Duodenal mucosa (tissue), 2 donors: ENCODE data around the gene GNGT2.

Experiments used
- H3K27ac ChIP-seq: one replicate; pipeline ENCODE4 v1.7.0; 2013; ENCODE audit warnings: low read depth, low read length
- H3K27me3 ChIP-seq, 2 donors: one replicate each; pipeline ENCODE4 v1.7.0; 2013; ENCODE audit warnings: low read length in 2 of 2, control low read depth in 1 of 2; ENCODE audit not compliant: insufficient read depth in 2 of 2, control insufficient read depth in 1 of 2
- H3K36me3 ChIP-seq, 2 donors: one replicate each; pipeline ENCODE4 v1.7.0; 2013; ENCODE audit warnings: low read length in 2 of 2, control low read depth in 1 of 2; ENCODE audit not compliant: insufficient read depth in 2 of 2, control insufficient read depth in 1 of 2
- H3K4me1 ChIP-seq, 2 donors: one replicate each; pipeline ENCODE4 v1.7.0; 2013; ENCODE audit warnings: low read length in 2 of 2, control low read depth in 1 of 2; ENCODE audit not compliant: insufficient read depth in 2 of 2, control insufficient read depth in 1 of 2
- H3K4me3 ChIP-seq, 2 donors: one replicate each; pipeline ENCODE4 v1.7.0; 2013; ENCODE audit warnings: low read length in 2 of 2, low read depth in 1 of 2
- H3K9ac ChIP-seq, 2 donors: one replicate each; pipeline ENCODE4 v1.7.0; 2013; ENCODE audit warnings: low read length in 2 of 2, low read depth in 1 of 2
- H3K9me3 ChIP-seq, 2 donors: one replicate each; pipeline ENCODE4 v1.7.0; 2013; ENCODE audit warnings: low read length in 2 of 2, control low read depth in 1 of 2; ENCODE audit not compliant: control insufficient read depth in 1 of 2

Gene GNGT2

DNA sequence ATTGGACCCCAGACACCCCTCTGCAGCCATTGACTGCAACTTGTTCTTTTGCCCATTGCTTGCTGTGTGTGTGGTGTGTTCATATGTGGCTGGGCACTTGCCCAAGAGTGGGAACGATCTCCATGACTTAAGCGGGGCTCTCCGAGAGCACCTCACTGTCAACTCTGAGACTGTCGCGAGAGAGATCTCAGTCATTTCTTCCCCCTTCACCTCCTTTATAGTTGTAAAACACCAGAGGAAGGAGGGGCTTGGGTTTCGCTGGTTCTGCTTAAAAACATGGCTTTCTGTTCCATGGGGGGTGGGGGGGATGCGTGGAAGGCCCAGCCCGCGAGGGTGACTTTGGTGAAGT lies 12.8 kb upstream of the GNGT2 start:
- Histone ChIP-seq H3K9me3 (no peaks in the 10 kb centered on the region), H3K27ac (no peak overlapping the region), H3K36me3 (no peaks in the 10 kb centered on the region), H3K27me3 (peaks cover 19 to 48% of the 10 kb centered on the region in 2 donors), H3K4me1 (peaks cover 6 to 36% of the 10 kb centered on the region in 2 donors), H3K9ac (peak overlapping the region in 1 of 2 donors; percentile 32), H3K4me3 (peak overlapping the region in 1 of 2 donors; percentile 11)

DNA sequence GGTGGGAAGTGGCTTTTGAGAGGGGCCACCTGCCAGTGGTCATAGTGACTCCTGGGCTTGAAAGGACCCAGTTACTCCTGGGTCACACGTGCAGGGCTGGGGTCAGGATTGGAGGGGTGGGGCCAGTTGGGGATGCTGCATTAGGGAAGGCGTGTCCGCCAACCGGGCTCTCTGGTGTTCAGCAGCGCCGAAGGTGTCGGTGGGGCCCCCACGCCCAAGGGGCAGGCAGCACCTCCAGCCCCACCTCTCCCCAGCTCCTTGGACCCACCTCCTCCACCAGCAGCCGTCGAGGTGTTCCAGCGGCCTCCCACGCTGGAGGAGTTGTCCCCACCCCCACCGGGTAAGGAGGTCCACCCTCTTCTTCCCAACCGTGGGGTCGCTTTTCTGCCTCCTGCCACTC lies 9.6 kb upstream of the GNGT2 start:
- H3K9ac ChIP-seq: no peak overlapping the region
- peaks cover 13 to 48% of the 10 kb centered on the region in 2 donors for H3K4me1 ChIP-seq
- H3K36me3 ChIP-seq: no peaks in the 10 kb centered on the region
- H3K27me3 ChIP-seq: peaks cover 13 to 20% of the 10 kb centered on the region in 2 donors
- H3K27ac ChIP-seq: no peak overlapping the region
- H3K4me3 ChIP-seq: no peak overlapping the region
- H3K9me3 ChIP-seq: no peaks in the 10 kb centered on the region

DNA sequence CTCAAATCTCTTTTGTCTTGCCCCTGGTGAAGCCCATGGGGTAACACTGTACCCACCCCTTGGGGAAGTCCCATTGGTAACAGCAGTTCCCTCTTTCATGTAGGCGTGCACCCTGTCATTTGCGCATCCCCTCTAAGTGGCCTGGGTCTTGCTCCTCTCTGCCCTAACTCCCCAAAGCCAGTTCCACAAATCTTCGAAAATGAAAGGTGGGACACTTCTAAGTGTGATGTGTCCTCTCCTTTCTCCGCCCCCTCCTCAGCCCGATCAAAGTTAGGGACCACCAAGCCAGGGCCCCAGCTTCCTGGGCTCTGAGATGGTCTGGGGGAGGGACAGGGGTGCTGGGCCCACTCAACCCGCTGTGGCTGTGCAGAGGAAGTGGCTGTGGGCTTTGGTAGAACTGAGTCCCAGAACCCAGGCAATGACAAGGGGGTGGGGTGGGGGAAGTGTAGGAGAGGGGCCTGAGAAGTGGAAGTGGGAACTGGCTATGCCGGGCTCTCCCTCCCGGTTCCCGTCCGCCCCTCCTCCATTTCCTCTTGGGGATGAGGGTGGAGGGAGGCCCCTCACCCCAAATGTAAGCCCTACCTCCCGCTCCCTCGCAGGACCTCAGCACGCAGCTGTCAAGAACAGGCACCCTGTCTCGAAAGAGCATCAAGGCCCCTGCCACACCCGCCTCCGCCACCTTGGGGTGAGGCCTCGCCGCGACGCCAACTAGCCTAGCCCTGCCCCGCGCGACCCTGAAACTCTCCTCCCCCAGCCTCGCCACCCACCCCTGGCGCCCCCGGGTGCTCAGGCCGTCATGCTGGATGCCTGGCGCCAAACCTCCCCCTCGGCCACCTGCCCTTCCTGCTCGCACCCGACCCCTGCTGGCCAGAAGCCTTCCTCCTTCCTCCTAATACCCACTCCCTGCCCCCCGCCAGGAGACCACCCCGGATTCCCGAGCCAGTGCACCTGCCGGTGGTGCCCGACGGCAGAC lies 8.9 kb upstream of the GNGT2 start:
- Histone ChIP-seq H3K27me3 (peaks cover 7 to 15% of the 10 kb centered on the region in 2 donors), H3K4me3 (no peak overlapping the region), H3K27ac (no peak overlapping the region), H3K9ac (no peak overlapping the region), H3K4me1 (peaks cover 13 to 42% of the 10 kb centered on the region in 2 donors), H3K36me3 (no peaks in the 10 kb centered on the region), H3K9me3 (no peaks in the 10 kb centered on the region)

DNA sequence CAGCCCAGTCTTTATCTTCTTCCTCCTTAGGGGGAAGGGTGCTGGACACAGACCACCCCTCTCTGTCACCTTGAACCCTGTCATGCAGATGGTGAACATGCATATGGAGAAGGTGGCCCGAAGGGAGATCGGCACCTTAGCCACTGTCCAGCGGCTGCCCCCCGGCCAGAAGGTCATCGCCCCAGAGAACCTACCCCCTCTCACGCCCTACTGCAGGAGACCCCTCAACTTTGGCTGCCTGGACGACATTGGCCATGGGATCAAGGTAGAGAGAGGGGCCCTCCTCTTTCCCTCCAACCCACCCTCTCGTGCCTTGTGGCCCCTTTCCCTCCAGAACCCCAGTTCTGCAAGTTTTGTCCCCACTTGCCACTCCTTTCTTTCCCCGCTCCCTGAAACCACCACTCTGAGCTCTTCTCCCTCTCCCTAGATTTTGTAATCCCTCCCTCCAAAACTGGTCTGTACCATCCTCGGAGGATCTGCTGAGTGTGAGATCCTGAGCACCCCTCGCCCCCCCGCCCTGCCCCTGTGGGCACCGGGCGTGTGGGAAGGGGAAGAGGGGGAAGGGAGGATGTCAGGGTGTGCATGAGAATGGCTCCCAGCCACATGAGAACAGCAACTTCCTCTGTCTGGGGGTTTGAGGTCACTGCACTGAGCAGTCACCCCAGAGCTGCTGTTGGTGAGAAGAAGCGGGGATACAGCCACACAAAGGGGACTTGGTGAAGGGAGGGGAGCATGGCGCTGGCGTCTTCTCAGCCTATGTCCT lies 7.5 kb upstream of the GNGT2 start:
- Histone ChIP-seq H3K4me3 (no peak overlapping the region), H3K27ac (no peak overlapping the region)

DNA sequence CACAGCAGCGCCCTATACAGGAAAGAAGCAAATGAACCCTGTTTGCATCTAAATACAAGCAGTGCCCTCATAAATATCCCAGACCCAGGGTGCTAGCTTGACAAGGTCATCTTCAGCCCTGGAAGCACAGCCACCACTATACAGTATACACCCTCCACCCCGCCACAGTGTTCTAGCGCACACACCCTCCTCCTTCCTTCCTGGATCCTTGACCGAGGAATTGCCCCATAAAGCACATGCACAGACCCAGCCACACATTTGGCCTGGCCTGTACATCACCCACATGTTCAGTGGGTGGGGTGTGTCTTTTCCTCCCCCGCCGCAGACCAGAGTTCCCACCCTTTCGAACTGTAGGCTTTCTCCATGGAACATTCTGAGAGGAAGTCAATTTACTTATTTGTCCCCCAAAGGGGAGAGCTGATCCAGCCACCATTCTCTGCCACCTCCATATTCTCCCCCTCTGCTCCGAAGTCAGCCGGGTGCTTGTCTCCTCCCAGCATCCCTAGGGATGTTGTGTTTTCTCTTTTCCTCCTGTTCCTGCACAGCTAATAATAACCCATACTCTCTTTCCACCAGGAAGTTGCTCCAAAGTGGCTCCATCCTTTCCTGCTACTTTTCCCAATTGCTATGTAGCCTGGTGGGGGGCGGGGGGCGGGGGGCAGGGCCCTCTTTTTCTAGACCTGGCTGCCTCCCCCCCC lies 6.7 kb upstream of the GNGT2 start:
- Histone ChIP-seq H3K4me1 (peaks cover 12 to 31% of the 10 kb centered on the region in 2 donors), H3K36me3 (no peaks in the 10 kb centered on the region), H3K4me3 (no peak overlapping the region), H3K9ac (no peak overlapping the region), H3K9me3 (no peaks in the 10 kb centered on the region), H3K27me3 (no peaks in the 10 kb centered on the region), H3K27ac (no peak overlapping the region)

More for the DNA sequence above, 7.5 kb upstream of the GNGT2 start:
- no peaks in the 10 kb centered on the region for H3K9me3 ChIP-seq
- H3K27me3 ChIP-seq: peaks cover 0 to 5% of the 10 kb centered on the region in 2 donors
- H3K4me1 ChIP-seq: peaks cover 12 to 30% of the 10 kb centered on the region in 2 donors
- no peak overlapping the region for H3K9ac ChIP-seq
- H3K36me3 ChIP-seq: no peaks in the 10 kb centered on the region

DNA sequence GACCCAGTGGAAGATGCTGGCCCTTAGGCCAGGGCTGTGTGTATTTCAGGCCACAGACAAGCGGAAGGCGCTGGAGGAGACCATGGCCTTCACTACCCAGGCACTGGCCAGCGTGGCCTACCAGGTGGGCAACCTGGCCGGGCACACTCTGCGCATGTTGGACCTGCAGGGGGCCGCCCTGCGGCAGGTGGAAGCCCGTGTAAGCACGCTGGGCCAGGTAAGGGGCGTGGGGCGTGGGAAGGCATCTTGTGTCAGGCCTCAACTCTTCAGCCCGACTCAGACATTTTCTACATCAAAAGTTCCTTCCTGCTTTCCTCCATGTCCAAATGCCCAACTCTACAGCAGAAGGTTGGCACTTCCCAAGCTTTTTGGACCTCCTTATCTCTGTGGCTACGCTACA lies 6.1 kb upstream of the GNGT2 start:
- Histone ChIP-seq H3K4me3 (peak overlapping the region in 1 of 2 donors; percentile 16), H3K9ac (no peak overlapping the region), H3K27ac (no peak overlapping the region), H3K4me1 (peaks cover 12 to 31% of the 10 kb centered on the region in 2 donors), H3K36me3 (no peaks in the 10 kb centered on the region), H3K27me3 (no peaks in the 10 kb centered on the region), H3K9me3 (no peaks in the 10 kb centered on the region)

DNA sequence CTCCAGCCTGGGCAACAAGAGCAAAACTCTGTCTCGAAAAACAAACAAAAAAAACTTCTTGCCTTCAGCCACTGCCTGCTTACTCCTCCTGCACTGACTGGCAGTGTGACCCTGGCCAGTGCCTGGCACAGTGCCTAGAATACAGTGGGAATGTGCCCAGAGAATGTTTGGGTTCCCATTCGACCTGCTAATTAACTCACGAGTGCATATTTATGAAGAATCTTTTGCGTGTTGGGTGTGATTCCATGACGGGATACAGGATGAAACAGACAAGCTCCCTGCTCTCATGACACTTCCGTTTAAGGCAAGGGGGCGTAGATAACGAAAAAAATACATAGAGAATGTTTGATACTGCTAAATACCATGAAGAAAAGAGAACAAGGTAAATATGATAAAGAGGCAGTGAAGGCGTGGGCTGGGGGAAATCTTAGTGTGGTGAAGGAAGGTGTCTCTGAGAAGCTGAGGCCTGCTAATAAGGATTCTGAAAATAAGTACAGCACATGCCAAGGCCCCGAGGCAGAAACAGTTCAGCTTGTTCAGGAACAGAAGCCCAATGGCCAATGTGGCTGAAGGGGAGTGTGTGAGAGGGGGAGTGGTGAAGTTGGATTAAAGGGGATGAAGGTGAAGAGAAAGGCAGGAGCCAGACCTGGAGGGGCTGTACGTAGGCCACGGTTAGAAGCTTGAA lies 4.4 kb upstream of the GNGT2 start:
- no peak overlapping the region for H3K9ac ChIP-seq
- H3K9me3 ChIP-seq: no peaks in the 10 kb centered on the region
- H3K27me3 ChIP-seq: no peaks in the 10 kb centered on the region
- H3K27ac ChIP-seq: no peak overlapping the region
- H3K36me3 ChIP-seq: no peaks in the 10 kb centered on the region
- H3K4me3 ChIP-seq: peak overlapping the region; percentile 10 to 22
- peaks cover 16 to 29% of the 10 kb centered on the region in 2 donors for H3K4me1 ChIP-seq

DNA sequence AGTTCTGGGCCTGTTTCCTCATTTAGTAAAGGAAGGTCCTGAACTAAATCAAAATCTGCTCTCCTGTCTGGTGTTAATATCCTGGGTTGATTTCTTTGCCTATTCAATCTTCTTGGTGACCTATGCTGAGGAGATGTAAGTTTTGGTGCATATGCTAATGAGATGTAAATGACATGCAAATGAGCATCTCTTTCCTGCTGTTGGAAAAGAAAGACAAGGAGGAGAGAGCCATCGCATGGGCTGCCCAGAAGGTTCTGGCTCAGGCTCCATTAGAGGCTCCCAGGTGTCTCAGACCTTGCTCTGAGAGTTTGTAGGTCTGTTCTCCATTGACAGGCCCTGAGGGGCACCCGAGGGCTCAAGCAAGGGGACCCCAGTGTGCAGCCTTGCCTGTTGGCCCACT lies 3.5 kb upstream of the GNGT2 start:
- Histone ChIP-seq H3K27ac (no peak overlapping the region), H3K36me3 (no peaks in the 10 kb centered on the region), H3K9ac (no peak overlapping the region), H3K9me3 (no peaks in the 10 kb centered on the region), H3K4me3 (peak overlapping the region; percentile 25 to 53), H3K4me1 (peaks cover 25 to 35% of the 10 kb centered on the region in 2 donors), H3K27me3 (peaks cover 3 to 4% of the 10 kb centered on the region in 2 donors)

DNA sequence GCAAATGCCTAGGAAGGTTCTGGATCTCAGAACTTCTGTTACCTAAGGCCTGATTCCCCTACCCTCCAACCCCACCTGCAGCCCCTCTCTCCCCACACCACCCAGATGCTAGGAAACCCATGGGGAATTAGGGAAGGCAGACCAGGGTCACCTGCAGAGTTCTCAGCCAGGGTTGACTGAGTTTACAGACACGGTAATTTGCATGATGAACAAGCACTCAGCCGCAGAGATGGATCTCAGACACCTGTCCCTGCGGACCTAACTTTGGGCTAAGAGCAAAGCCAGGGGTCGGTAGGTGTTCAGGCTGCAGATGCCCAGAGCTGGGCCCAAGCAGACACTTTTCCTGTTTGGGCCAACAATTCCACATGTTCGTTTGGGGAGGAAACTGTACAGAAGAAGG lies 3.0 kb upstream of the GNGT2 start:
- no peaks in the 10 kb centered on the region for H3K36me3 ChIP-seq
- H3K27me3 ChIP-seq: peaks cover 4 to 5% of the 10 kb centered on the region in 2 donors
- H3K4me3 ChIP-seq: peak overlapping the region; percentile 16 to 53
- no peaks in the 10 kb centered on the region for H3K9me3 ChIP-seq
- no peak overlapping the region for H3K27ac ChIP-seq
- peaks cover 25 to 36% of the 10 kb centered on the region in 2 donors for H3K4me1 ChIP-seq
- H3K9ac ChIP-seq: no peak overlapping the region
